Mesodermal cell (in vitro differentiated cells): ENCODE measurements around the gene PKP3.
"Not testable (repeated sequence)": the region's sequence is repeated elsewhere in the genome, so short reads cannot be mapped to it uniquely, and the experiment has no call there.

ENCODE experiments used
- H3K27ac ChIP-seq: 2 replicates; pipeline ENCODE4 v1.7.0; 2013; ENCODE audit warnings: mild to moderate bottlenecking, low read depth, low read length, moderate library complexity; ENCODE audit not compliant: severe bottlenecking
- H3K36me3 ChIP-seq: 2 replicates; pipeline ENCODE4 v1.7.1; 2013; ENCODE audit warnings: mild to moderate bottlenecking, low read length, moderate library complexity; ENCODE audit not compliant: control insufficient read depth, insufficient read depth
- H3K4me1 ChIP-seq: one replicate; pipeline ENCODE4 v1.7.1; 2013; ENCODE audit warnings: mild to moderate bottlenecking, low read length; ENCODE audit not compliant: insufficient read depth, control insufficient read depth, poor library complexity, severe bottlenecking
- H3K4me3 ChIP-seq: 2 replicates; pipeline ENCODE4 v1.7.0; 2013; ENCODE audit warnings: low read length, control low read depth, mild to moderate bottlenecking; ENCODE audit not compliant: insufficient read depth, poor library complexity, severe bottlenecking; ENCODE audit errors: extremely low read depth
- H3K9me3 ChIP-seq: 2 replicates; pipeline ENCODE4 v1.7.1; 2013; ENCODE audit warnings: mild to moderate bottlenecking, low read length, moderate library complexity; ENCODE audit not compliant: control insufficient read depth
- WGBS, 2 experiments: methylation state at CpG; one replicate each; pipeline ENCODE4 v1.1.5; 2013; ENCODE audit warnings: missing lambda C conversion rate in 2 of 2; ENCODE audit not compliant: insufficient coverage in 2 of 2; 5-methylcytosine and 5-hydroxymethylcytosine counted together

Gene PKP3

DNA sequence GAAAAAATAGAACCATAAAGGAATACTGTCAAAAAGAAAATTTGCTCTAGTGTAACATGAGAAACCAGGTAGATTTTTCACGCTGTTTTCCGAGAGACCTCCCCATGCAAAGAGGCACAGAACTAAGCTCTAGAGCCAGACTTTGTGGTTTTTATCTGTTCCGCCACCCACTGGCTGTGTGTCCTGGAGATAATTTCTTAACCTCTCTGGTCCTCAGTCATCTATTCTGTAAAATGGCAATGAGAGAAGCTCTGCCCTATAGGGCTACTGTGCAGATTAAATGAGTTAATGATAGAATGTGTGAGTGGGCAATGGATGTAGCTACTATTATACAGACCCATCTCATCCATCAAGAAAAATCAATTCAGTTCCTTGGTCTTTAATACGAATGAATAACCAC lies 30.2 kb downstream of the PKP3 start:
- H3K9me3 ChIP-seq: no peaks in the 10 kb centered on the region
- 79 to 100% methylated on average over 3 to 4 of the region's 4 CpGs for WGBS, 2 experiments
- H3K4me3 ChIP-seq: no peak overlapping the region
- H3K36me3 ChIP-seq: no peaks in the 10 kb centered on the region
- no peak overlapping the region for H3K27ac ChIP-seq
- peaks cover 4% of the 10 kb centered on the region for H3K4me1 ChIP-seq

DNA sequence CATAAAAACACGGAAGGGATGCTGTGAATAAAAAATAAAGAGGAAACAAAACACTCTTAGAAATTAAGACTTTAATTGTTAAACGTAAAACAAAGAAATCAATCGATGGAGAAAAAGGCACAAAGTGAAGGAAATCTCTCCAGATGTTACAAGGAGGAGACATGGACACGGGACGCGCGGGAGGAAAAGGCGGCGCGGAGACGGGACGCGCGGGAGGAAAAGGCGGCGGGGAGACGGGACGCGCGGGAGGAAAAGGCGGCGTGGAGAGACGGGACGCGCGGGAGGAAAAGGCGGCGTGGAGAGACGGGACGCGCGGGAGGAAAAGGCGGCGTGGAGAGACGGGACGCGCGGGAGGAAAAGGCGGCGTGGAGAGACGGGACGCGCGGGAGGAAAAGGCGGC lies 30.8 kb downstream of the PKP3 start:
- H3K4me1 ChIP-seq, H3K4me3 ChIP-seq, H3K36me3 ChIP-seq, H3K27ac ChIP-seq, H3K9me3 ChIP-seq: not testable (repeated sequence)
- WGBS, 2 experiments: 50 to 63% methylated on average over 18 to 22 of the region's 45 CpGs

DNA sequence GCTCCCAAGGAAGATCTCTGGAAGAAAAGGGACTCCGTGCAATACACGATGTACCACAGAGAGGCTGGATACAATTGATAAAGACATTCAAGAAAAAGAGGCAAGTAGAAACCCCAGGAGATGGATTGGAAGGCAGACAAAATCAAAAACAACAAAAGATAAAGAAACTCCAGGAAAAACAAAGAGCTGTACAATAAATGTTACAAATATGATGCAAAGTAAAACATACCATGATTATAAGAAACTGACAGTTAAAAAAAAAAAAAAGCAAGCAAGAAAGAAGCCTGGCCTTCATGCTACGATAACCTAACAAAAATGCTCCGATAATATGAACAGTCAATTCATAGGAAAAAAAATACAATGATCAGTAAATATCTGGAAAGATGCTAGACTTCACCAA lies 31.3 kb downstream of the PKP3 start:
- H3K27ac ChIP-seq: no peak overlapping the region
- H3K36me3 ChIP-seq: no peaks in the 10 kb centered on the region
- peaks cover 4% of the 10 kb centered on the region for H3K4me1 ChIP-seq
- H3K9me3 ChIP-seq: no peaks in the 10 kb centered on the region
- H3K4me3 ChIP-seq: no peak overlapping the region
- 80 to 90% methylated on average over 1 to 2 of the region's 4 CpGs for WGBS, 2 experiments

DNA sequence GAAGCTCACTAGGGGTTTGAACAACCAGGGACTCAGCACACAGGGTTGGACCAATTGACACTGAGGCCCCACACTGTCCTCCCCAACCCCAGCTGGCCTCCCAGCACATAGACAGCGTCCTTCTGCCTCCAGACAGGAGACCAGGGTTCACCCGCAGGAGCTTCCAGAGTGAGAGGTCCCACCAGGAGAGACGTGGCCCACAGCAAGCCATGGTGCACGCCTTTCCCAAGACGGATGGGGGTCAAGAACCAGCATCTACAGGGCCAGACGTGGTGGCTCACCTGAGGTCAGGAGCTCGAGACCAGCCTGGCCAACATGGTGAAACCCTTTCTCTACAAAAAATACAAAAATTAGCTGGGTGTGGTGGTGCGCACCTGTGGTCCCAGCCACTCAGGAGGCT lies 32.8 kb downstream of the PKP3 start:
- peaks cover 4% of the 10 kb centered on the region for H3K4me1 ChIP-seq
- 81 to 87% methylated on average over 5 to 7 of the region's 8 CpGs for WGBS, 2 experiments

DNA sequence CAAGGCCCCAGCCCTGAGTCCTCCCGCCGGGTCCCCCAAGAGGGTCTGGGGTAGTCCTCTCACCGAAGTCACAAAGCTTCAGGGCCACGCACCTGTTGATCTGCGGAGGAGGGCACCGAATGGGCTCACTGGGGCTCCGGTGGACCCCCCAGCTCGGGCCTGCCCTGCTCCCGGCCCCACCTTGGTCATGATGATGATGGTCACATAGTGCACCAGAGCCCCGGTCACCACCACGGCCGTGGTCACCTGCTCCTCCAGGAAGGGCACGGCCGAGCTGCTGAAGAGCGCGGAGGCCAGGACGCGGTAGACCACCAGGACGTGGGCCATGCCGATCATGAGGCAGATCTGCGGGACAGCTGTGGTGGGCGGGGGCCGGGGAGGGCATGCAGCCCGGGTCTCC lies 34.3 kb downstream of the PKP3 start:
- H3K4me3 ChIP-seq: no peak overlapping the region
- no peaks in the 10 kb centered on the region for H3K36me3 ChIP-seq
- 95% methylated on average over 22 to 24 of the region's 24 CpGs for WGBS, 2 experiments

More for the DNA sequence above, 32.8 kb downstream of the PKP3 start:
- H3K27ac ChIP-seq: no peak overlapping the region
- H3K36me3 ChIP-seq: no peaks in the 10 kb centered on the region
- no peaks in the 10 kb centered on the region for H3K9me3 ChIP-seq
- H3K4me3 ChIP-seq: no peak overlapping the region

DNA sequence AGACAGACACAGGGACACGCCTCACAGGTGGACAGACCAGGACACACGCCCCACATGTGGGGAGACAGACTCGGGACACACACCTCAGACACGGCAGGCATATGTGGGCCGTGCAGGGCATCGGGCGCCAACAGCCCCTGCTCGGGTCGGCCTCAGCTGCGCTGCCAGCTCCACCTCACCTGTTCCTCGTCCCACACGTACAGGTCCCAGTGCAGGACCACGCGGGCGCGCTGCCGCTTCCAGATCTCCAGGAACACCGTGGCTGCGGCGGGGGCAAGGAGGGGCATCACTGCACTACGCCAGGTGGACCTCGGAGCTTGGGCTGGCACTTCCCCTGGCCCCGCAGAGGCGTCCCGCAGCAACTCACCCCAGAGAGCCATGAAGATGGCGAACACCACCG lies 35.4 kb downstream of the PKP3 start:
- WGBS, 2 experiments: 88 to 90% methylated on average over 25 to 27 of the region's 27 CpGs
- H3K4me1 ChIP-seq: no peaks in the 10 kb centered on the region
- no peak overlapping the region for H3K27ac ChIP-seq
- no peak overlapping the region for H3K4me3 ChIP-seq
- H3K36me3 ChIP-seq: no peaks in the 10 kb centered on the region
- H3K9me3 ChIP-seq: no peaks in the 10 kb centered on the region

More for the DNA sequence above, 34.3 kb downstream of the PKP3 start:
- H3K9me3 ChIP-seq: no peaks in the 10 kb centered on the region
- no peak overlapping the region for H3K27ac ChIP-seq
- no peaks in the 10 kb centered on the region for H3K4me1 ChIP-seq

DNA sequence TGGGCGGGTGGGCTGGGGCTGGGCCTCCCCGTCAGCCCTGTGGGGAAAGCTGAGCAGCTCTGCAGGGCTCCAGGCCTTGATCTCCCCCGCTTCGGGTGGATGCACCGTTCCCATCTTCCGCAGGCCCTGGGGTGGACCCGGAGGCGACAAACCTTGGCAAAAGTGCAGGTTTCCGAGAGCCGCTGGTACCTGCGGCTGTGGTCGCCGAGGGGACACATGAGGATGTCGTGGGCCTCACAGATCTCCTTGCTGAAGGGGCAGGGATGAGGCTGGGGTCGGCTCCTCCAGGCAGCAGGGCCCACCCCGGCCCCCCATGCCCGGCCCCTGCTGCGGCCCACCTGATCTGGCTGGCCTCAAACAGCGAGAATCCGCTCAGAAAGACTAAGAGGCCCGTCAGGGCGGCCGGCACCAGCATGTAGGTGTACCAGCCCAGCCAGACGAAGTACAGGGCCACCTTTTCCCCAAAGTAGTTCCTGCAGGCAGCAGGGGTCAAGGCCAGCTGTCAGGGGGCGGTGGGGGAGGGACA lies 36.0 kb downstream of the PKP3 start:
- H3K9me3 ChIP-seq: no peaks in the 10 kb centered on the region
- H3K27ac ChIP-seq: no peak overlapping the region
- no peak overlapping the region for H3K4me3 ChIP-seq
- WGBS, 2 experiments: 51 to 61% methylated on average over 18 to 23 of the region's 25 CpGs
- no peaks in the 10 kb centered on the region for H3K4me1 ChIP-seq
- no peaks in the 10 kb centered on the region for H3K36me3 ChIP-seq

DNA sequence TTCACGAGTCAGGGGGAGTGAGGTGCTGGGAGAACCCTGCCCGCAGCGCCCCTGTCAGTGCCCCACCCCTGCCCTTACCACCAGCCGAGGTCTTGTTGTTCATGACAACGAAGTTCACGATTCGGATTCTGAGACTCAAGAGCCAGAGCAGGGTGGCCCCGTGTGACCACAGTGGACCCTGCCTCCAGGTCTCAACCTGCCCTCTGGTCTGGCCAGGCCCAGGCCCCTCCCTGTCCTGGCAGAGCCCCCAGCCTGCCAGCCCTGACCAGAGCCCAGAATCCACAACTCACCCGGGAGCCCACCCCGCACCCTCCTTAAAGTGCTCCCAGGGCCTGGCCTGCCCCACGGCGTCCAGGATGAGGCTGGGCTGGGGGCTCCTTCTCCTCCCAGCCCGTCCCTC lies 37.9 kb downstream of the PKP3 start:
- H3K27ac ChIP-seq: no peak overlapping the region
- WGBS, 2 experiments: 94 to 96% methylated on average over 11 to 13 of the region's 13 CpGs

DNA sequence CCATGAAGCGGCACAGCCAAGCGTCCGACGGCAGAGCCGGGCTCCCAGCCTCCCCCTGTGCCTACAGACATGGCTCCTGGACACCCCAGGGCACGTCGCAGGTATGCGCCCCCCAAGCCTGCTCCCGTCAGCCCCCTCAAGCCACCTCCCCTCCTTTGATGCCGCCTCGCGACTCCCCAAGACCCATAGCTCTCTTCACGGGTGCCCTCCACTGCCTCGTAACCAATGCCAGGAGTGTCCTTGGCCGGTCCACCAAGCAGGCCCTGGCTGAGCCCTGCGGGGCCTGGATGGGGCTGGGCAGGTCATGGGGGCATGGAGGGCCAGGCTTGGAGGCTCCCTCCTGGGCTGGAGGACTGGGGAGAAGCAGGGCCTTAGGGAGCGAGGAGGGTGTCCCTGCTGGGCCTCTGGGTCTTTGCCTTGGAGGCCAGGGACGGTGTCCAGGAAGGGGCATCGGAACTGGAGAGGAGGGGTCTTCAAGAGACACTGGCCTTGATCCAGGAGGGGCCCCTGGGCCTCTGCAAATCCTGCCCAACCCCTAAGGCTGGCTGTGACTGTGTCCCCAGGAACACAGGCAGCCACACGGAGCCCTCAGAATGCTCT lies 38.6 kb downstream of the PKP3 start:
- Histone ChIP-seq H3K4me3 (no peak overlapping the region), H3K9me3 (no peaks in the 10 kb centered on the region)
- WGBS, 2 experiments: 89 to 93% methylated on average over 15 to 18 of the region's 20 CpGs

More for the DNA sequence above, 37.9 kb downstream of the PKP3 start:
- no peaks in the 10 kb centered on the region for H3K36me3 ChIP-seq
- no peaks in the 10 kb centered on the region for H3K9me3 ChIP-seq
- no peaks in the 10 kb centered on the region for H3K4me1 ChIP-seq
- H3K4me3 ChIP-seq: no peak overlapping the region

DNA sequence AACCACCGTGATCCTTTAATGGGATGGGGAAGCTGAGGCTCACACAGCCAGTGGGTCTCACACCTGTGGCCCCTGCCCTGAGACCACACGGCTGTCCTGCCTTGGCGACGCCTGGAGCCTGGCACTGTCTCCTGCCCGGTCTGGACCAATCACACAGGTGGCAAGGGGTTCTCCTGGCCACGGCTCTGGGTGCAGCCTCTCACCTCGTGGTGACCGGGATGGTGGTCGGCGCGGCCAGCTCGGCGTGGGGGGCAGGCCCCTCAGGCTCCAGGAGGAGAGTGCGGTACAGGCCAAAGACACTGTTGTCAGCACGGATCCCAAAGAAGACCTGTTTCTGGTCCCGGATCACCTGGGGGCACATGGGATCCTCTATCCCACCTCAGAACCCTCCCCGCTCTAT lies 39.1 kb downstream of the PKP3 start:
- 90 to 91% methylated on average over 17 of the region's 17 CpGs for WGBS, 2 experiments

More for the DNA sequence above, 38.6 kb downstream of the PKP3 start:
- Histone ChIP-seq H3K36me3 (no peaks in the 10 kb centered on the region), H3K27ac (no peak overlapping the region), H3K4me1 (no peaks in the 10 kb centered on the region)

DNA sequence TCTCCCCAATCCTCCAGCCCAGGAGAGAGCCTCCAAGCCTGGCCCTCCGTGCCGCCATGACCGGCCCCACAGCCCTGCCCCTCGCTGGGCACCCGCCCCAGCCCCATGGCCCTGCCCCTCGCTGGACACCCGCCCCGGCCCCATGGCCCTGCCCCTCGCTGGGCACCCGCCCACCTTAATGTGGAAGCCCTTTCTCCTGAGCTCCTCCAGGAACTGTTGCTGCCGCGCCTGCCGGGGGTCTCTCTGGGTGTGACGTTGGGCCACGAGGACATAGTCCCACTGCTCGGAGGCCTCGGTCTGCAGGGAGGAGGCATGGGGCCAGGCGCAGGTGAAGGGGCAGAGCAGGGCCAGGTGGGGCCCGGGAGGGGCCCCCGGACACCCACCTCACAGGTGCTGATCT lies 39.6 kb downstream of the PKP3 start:
- Histone ChIP-seq H3K9me3 (no peaks in the 10 kb centered on the region), H3K36me3 (no peaks in the 10 kb centered on the region), H3K27ac (no peak overlapping the region), H3K4me1 (no peaks in the 10 kb centered on the region), H3K4me3 (no peak overlapping the region)
- 83 to 87% methylated on average over 16 to 20 of the region's 20 CpGs for WGBS, 2 experiments

More for the DNA sequence above, 39.1 kb downstream of the PKP3 start:
- H3K4me3 ChIP-seq: no peak overlapping the region
- no peaks in the 10 kb centered on the region for H3K36me3 ChIP-seq
- H3K27ac ChIP-seq: no peak overlapping the region
- H3K4me1 ChIP-seq: no peaks in the 10 kb centered on the region
- H3K9me3 ChIP-seq: no peaks in the 10 kb centered on the region
